Measurements from ENCODE around the gene SRSF4. TPM values are rescaled to one million over a fixed set of nuclear protein-coding genes. Genes with fewer than 3 reads are reported as not detected.

SRSF4 gene
- total and polyA plus RNA-seq, 9 of the 15 experiments (the other 6 are each of a cell fraction or from before 2014, with no cell fraction given): 15.9 to 132 (median 82.0) TPM

DNA sequence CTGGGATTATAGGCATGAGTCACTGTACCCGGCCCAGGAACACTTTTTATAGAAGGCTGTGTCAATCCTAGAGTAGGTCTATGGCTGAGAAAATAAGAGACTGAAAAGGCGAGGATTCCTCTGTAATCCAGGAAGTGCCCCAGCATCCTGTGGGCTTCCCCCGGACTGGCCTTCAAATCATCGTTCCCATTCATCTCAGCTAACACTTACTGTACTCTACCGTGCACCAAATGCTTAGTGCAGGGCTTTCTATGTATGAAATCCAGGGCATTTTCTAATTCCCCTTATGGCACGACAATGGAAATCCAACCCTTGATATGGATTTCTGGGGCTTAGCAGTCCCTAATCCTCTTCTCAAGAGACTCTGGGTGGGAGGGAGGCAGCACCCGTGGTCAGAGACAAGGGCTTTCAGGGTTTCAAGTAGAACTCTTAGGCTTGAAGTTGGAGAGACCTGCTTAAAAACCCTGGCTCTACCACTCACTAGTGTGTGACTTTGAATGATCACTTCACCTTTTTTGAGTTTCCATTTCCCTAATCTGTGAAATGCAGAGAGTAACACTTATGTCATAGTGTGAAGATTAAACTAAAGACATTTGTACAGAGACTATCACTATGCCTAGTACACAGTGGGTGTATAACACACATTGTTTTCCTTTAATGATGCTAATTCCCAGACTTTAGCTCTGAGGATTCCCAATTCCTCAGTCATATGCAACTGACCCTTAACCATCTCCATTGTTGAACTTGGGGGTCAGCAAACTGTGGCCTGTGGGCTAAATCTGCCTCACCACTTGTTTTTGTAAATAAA lies 28.8 kb upstream of the SRSF4 start:
- Histone ChIP-seq H4K20me1 (replicated peaks; ENCODE audit: control insufficient read depth, insufficient read depth, low read length) (no peaks in the 10 kb centered on the region), H3K9ac (ENCODE audit: insufficient read depth in 1 of 2, low read depth in 2 of 2, low read length in 2 of 2) (no peak overlapping the region), H3K4me1 (replicated peaks in 1 of 2; ENCODE audit: control insufficient read depth in 2 of 2, insufficient read depth in 2 of 2, low read length in 2 of 2) (peaks cover 20% of the 10 kb centered on the region in 2 experiments; a peak in 4 of 5 replicates), H3K36me3 (ENCODE audit: control insufficient read depth, insufficient read depth, low read length) (peaks cover 73% of the 10 kb centered on the region), H3K4me2 (ENCODE audit: insufficient read depth, low read length) (no peak overlapping the region), H3K27me3 (ENCODE audit: control insufficient read depth in 2 of 2, insufficient read depth in 2 of 2, low read length in 2 of 2) (no peaks in the 10 kb centered on the region), H3K79me2 (ENCODE audit: control insufficient read depth, insufficient read depth, low read length) (no peaks in the 10 kb centered on the region), H3K9me1 (ENCODE audit: control insufficient read depth, insufficient read depth, low read length) (no peaks in the 10 kb centered on the region), H3K9me3 (replicated peaks; ENCODE audit: control insufficient read depth, insufficient read depth, low read depth, low read length) (no peaks in the 10 kb centered on the region), H3K27ac (ENCODE audit: extremely low read depth, low read depth, low read length) (no peak overlapping the region), H2AFZ (ENCODE audit: low read depth, low read length) (no peak overlapping the region), H3K4me3 (no peak overlapping the region)
- DNase-seq (ENCODE audit: extremely low read depth in 1 of 4, low spot score in 3 of 4): no peak
- BruUV-seq (replicated peaks): no TSS peak
- in situ Hi-C loops (cut with MboI) (no loop called here), intact Hi-C loops (cut with micrococcal nuclease) (no loop called here)
- 78% methylated on average over 7 of the region's 7 CpGs for WGBS (ENCODE audit: insufficient coverage, low coverage, missing lambda C conversion rate)
- TF ChIP-seq PURB (CRISPR knock-in tag; IDR thresholded peaks at IDR 0.05; ENCODE audit: low read depth): no peak
- no peak for TF ChIP-seq PTBP1 (IDR thresholded peaks at IDR 0.05; ENCODE audit: low read depth, low read length)
- TF ChIP-seq BRD9 (IDR thresholded peaks at IDR 0.05; ENCODE audit: low read depth, partially characterized antibody): no peak
- no peak for TF ChIP-seq XRCC3 (IDR thresholded peaks at IDR 0.05)
- TF ChIP-seq DDX20 (tag; IDR thresholded peaks at IDR 0.05; ENCODE audit: low read depth): no peak
- TF ChIP-seq ZNF395 (CRISPR knock-in tag; IDR thresholded peaks at IDR 0.05): no peak
- no peak for TF ChIP-seq SIRT6 (IDR thresholded peaks at IDR 0.05; ENCODE audit: low read depth, low read length)
- TF ChIP-seq, protein P1, sequence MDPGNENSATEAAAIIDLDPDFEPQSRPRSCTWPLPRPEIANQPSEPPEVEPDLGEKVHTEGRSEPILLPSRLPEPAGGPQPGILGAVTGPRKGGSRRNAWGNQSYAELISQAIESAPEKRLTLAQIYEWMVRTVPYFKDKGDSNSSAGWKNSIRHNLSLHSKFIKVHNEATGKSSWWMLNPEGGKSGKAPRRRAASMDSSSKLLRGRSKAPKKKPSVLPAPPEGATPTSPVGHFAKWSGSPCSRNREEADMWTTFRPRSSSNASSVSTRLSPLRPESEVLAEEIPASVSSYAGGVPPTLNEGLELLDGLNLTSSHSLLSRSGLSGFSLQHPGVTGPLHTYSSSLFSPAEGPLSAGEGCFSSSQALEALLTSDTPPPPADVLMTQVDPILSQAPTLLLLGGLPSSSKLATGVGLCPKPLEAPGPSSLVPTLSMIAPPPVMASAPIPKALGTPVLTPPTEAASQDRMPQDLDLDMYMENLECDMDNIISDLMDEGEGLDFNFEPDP (CRISPR knock-in tag; IDR thresholded peaks at IDR 0.05): no peak
- no peak for TF ChIP-seq ZBTB17 (CRISPR knock-in tag; IDR thresholded peaks at IDR 0.05)
- FAIRE-seq: no peak
- ATAC-seq: no peak
- ChIA-PET CTCF (ENCODE audit: low intra/inter-chr PET ratio) (no interaction called here), POLR2A (interaction anchor here (1.0 to 1.2 kb wide), 2 partner anchors 8 to 16 kb away, joined by 3 to 5 read pairs; no protein-coding TSS in a partner anchor)

All from K562 (cell line).